Neural cell (in vitro differentiated cells): ENCODE results near the gene UBE2V1. TPM values are rescaled to one million over a fixed set of nuclear protein-coding genes. Genes with fewer than 3 reads are reported as not detected.

ENCODE experiments used
- H2AFZ ChIP-seq: fragments of 200-600, 300-800 bp; sonication (generic), shearing (Covaris generic); 2 replicates; pipeline ENCODE4 v1.6.0; 2014; ENCODE audit warnings: low read depth, mild to moderate bottlenecking, antibody characterized with exemption, low read length, moderate library complexity
- H3F3A ChIP-seq: fragments of 200-600 bp; shearing (Covaris generic); 2 replicates; pipeline ENCODE4 v1.6.1; 2016; ENCODE audit warnings: mild to moderate bottlenecking, moderate library complexity, mixed read lengths, antibody characterized with exemption, low read length; ENCODE audit not compliant: insufficient read depth, poor library complexity, severe bottlenecking
- H3K27ac ChIP-seq: fragments of 200-600, 300-800 bp; sonication (generic), shearing (Covaris generic); 2 replicates; pipeline ENCODE4 v1.5.1; 2014; ENCODE audit warnings: mild to moderate bottlenecking, low read length, moderate library complexity
- H3K27me3 ChIP-seq: fragments of 300-800, 200-600 bp; sonication (generic), shearing (Covaris generic); 2 replicates; pipeline ENCODE4 v1.6.0; 2014; ENCODE audit warnings: mild to moderate bottlenecking, low read depth, low read length, moderate library complexity; ENCODE audit not compliant: insufficient read depth
- H3K36me3 ChIP-seq: fragments of 300-800, 200-600 bp; sonication (generic), shearing (Covaris generic); 2 replicates; pipeline ENCODE4 v1.5.1; 2014; ENCODE audit warnings: mild to moderate bottlenecking, antibody characterized with exemption, low read length, moderate library complexity; ENCODE audit not compliant: insufficient read depth
- H3K4me2 ChIP-seq: fragments of 300-800, 200-600 bp; sonication (generic), shearing (Covaris generic); 2 replicates; pipeline ENCODE4 v1.6.0; 2014; ENCODE audit warnings: mild to moderate bottlenecking, low read length
- H3K4me3 ChIP-seq: fragments of 300-800, 200-600 bp; sonication (generic), shearing (Covaris generic); 2 replicates; pipeline ENCODE4 v1.5.1; 2014; ENCODE audit warnings: mild to moderate bottlenecking, low read length, moderate library complexity
- H3K79me2 ChIP-seq: fragments of 200-600 bp; shearing (Covaris generic); replicated peaks from 2 replicates; pipeline ENCODE4 v1.6.0; 2014; ENCODE audit warnings: mild to moderate bottlenecking, low read length, moderate library complexity; ENCODE audit not compliant: insufficient read depth
- H3K9ac ChIP-seq: fragments of 300-800, 200-600 bp; sonication (generic), shearing (Covaris generic); 2 replicates; pipeline ENCODE4 v1.6.1; 2016; ENCODE audit warnings: mild to moderate bottlenecking, low read length, mixed read lengths
- H3K9me2 ChIP-seq: fragments of 200-600 bp; shearing (Covaris generic); 2 replicates; pipeline ENCODE4 v1.6.1; 2016; ENCODE audit warnings: mild to moderate bottlenecking, low read length, mixed read lengths; ENCODE audit not compliant: insufficient read depth
- H3K9me3 ChIP-seq: fragments of 200-600, 300-800 bp; sonication (generic), shearing (Covaris generic); 2 replicates; pipeline ENCODE4 v1.6.1; 2016; ENCODE audit warnings: mild to moderate bottlenecking, mixed run types, low read length, moderate library complexity, mixed read lengths
- H4K20me1 ChIP-seq: fragments of 200-600 bp; shearing (Covaris generic); 2 replicates; pipeline ENCODE4 v1.6.1; 2016; ENCODE audit warnings: mild to moderate bottlenecking, mixed run types; ENCODE audit not compliant: insufficient read depth
- CTCF ChIP-seq: fragments of 450-650 bp; IDR thresholded peaks from 2 replicates; pipeline ENCODE4 v1.5.1; 2014; ENCODE audit warnings: antibody characterized with exemption, mild to moderate bottlenecking, moderate library complexity; ENCODE audit not compliant: poor library complexity, severe bottlenecking
- EP300 ChIP-seq: fragments of 450-650 bp; conservative IDR thresholded peaks from 2 replicates; pipeline ENCODE4 v1.6.1; 2014; ENCODE audit warnings: antibody characterized with exemption, mild to moderate bottlenecking, moderate library complexity; ENCODE audit not compliant: poor library complexity, severe bottlenecking
- EZH2 ChIP-seq: fragments of 200-600, 300-800 bp; shearing (Covaris generic), sonication (generic); IDR thresholded peaks from 2 replicates; pipeline ENCODE4 v1.6.1; 2014; ENCODE audit warnings: antibody characterized with exemption, low read length, borderline replicate concordance, mild to moderate bottlenecking; ENCODE audit not compliant: insufficient read depth, poor library complexity, severe bottlenecking
- MXI1 ChIP-seq: fragments of 450-650 bp; conservative IDR thresholded peaks from 2 replicates; pipeline ENCODE4 v1.6.1; 2014; ENCODE audit warnings: antibody characterized with exemption, mild to moderate bottlenecking; ENCODE audit not compliant: poor library complexity, severe bottlenecking
- POLR2AphosphoS5 ChIP-seq: IDR thresholded peaks from 2 replicates; pipeline ENCODE4 v1.6.1; 2012
- RAD21 ChIP-seq: fragments of 450-650 bp; conservative IDR thresholded peaks from 2 replicates; pipeline ENCODE4 v1.6.1; 2014; ENCODE audit warnings: antibody characterized with exemption, mild to moderate bottlenecking, moderate library complexity
- SMC3 ChIP-seq: fragments of 450-650 bp; conservative IDR thresholded peaks from 2 replicates; pipeline ENCODE4 v1.6.1; 2014; ENCODE audit warnings: antibody characterized with exemption, mild to moderate bottlenecking, moderate library complexity; ENCODE audit not compliant: poor library complexity
- TAF1 ChIP-seq: IDR thresholded peaks from 2 replicates; pipeline ENCODE4 v1.6.1; 2012; ENCODE audit warnings: low read depth
- polyA plus RNA-seq: library from polyadenylated mRNA; depleted of rRNA; stranded (reverse); fragments of >200 nt; gene quantifications from 2 replicates; pipeline ENCODE4 v1.2.3, GENCODE V29; 2014
- TF ChIP-seq, protein P1 (sequence below): IDR thresholded peaks from 2 replicates; pipeline ENCODE4 v1.6.1; 2012; ENCODE audit warnings: borderline replicate concordance

The UBE2V1 gene
- polyA plus RNA-seq, 1 donor from 2014 or later, result 34.4 TPM

GRCh38 chr20:50061151-50062005 lies 51.6 kb downstream of the UBE2V1 start:
- no peak overlapping the region for H3K9ac ChIP-seq
- H4K20me1 ChIP-seq, result no peaks in the 10 kb centered on the region
- H3K27me3 ChIP-seq, result no peaks in the 10 kb centered on the region
- H3F3A ChIP-seq, result no peaks in the 10 kb centered on the region
- H3K9me2 ChIP-seq, result no peaks in the 10 kb centered on the region
- H2AFZ ChIP-seq, result no peak overlapping the region
- no peak for TF ChIP-seq SMC3
- no peak for TF ChIP-seq MXI1
- no peak for TF ChIP-seq RAD21
- TF ChIP-seq POLR2AphosphoS5, result no peak
- TF ChIP-seq EP300, result no peak
- TF ChIP-seq CTCF, result no peak
- H3K4me3 ChIP-seq, result no peak overlapping the region
- H3K9me3 ChIP-seq, result no peaks in the 10 kb centered on the region
- H3K4me2 ChIP-seq, result no peak overlapping the region
- H3K36me3 ChIP-seq, result no peaks in the 10 kb centered on the region
- H3K27ac ChIP-seq, result no peak overlapping the region
- H3K79me2 ChIP-seq, result no peaks in the 10 kb centered on the region

GRCh38 chr20:50058662-50059402 lies 54.1 kb downstream of the UBE2V1 start:
- no peaks in the 10 kb centered on the region for H3K36me3 ChIP-seq
- H3K79me2 ChIP-seq, result no peaks in the 10 kb centered on the region
- no peak overlapping the region for H3K4me3 ChIP-seq
- no peaks in the 10 kb centered on the region for H3K9me3 ChIP-seq
- no peak overlapping the region for H3K4me2 ChIP-seq
- no peak overlapping the region for H2AFZ ChIP-seq
- no peaks in the 10 kb centered on the region for H4K20me1 ChIP-seq
- H3K9ac ChIP-seq, result no peak overlapping the region
- no peaks in the 10 kb centered on the region for H3F3A ChIP-seq
- H3K27me3 ChIP-seq, result no peaks in the 10 kb centered on the region
- H3K9me2 ChIP-seq, result no peaks in the 10 kb centered on the region
- no peak overlapping the region for H3K27ac ChIP-seq
- TF ChIP-seq MXI1, result no peak
- TF ChIP-seq TAF1, result no peak
- TF ChIP-seq RAD21, result no peak
- TF ChIP-seq EZH2, result no peak
- TF ChIP-seq EP300, result no peak
- TF ChIP-seq SMC3, result no peak
- no peak for TF ChIP-seq POLR2AphosphoS5
- TF ChIP-seq CTCF, result no peak
- TF ChIP-seq, protein P1, sequence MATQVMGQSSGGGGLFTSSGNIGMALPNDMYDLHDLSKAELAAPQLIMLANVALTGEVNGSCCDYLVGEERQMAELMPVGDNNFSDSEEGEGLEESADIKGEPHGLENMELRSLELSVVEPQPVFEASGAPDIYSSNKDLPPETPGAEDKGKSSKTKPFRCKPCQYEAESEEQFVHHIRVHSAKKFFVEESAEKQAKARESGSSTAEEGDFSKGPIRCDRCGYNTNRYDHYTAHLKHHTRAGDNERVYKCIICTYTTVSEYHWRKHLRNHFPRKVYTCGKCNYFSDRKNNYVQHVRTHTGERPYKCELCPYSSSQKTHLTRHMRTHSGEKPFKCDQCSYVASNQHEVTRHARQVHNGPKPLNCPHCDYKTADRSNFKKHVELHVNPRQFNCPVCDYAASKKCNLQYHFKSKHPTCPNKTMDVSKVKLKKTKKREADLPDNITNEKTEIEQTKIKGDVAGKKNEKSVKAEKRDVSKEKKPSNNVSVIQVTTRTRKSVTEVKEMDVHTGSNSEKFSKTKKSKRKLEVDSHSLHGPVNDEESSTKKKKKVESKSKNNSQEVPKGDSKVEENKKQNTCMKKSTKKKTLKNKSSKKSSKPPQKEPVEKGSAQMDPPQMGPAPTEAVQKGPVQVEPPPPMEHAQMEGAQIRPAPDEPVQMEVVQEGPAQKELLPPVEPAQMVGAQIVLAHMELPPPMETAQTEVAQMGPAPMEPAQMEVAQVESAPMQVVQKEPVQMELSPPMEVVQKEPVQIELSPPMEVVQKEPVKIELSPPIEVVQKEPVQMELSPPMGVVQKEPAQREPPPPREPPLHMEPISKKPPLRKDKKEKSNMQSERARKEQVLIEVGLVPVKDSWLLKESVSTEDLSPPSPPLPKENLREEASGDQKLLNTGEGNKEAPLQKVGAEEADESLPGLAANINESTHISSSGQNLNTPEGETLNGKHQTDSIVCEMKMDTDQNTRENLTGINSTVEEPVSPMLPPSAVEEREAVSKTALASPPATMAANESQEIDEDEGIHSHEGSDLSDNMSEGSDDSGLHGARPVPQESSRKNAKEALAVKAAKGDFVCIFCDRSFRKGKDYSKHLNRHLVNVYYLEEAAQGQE, result no peak
